GM23338 (cell line): ENCODE measurements around the gene MOCS2. TPM values are rescaled to one million over a fixed set of nuclear protein-coding genes. Genes with fewer than 3 reads are reported as not detected.

ENCODE experiments used
- ATAC-seq: fragments of 200-7000 bp; cut with Tn5 transposase; 3 replicates; pipeline ENCODE4 v1.9.1; 2020
- DNase-seq: peaks from one replicate; pipeline ENCODE4 v3.0.0-alpha.2; 2015; ENCODE audit warnings: low spot score
- H2AFZ ChIP-seq: fragments of 200-600 bp; sonication (generic); 2 replicates; pipeline ENCODE4 v1.8.0; 2016; ENCODE audit warnings: antibody characterized with exemption, mild to moderate bottlenecking, moderate library complexity
- H3F3A ChIP-seq: fragments of 200-600 bp; sonication (generic); replicated peaks from 2 replicates; pipeline ENCODE4 v1.8.0; 2017; ENCODE audit warnings: antibody characterized with exemption, mixed run types, low read depth
- H3K27ac ChIP-seq: fragments of 200-600 bp; sonication (generic); 2 replicates; pipeline ENCODE4 v1.6.1; 2016; ENCODE audit warnings: low read depth
- H3K27me3 ChIP-seq: fragments of 200-600 bp; sonication (generic); 2 replicates; pipeline ENCODE4 v1.8.0; 2016; ENCODE audit warnings: mild to moderate bottlenecking, mixed run types, moderate library complexity; ENCODE audit not compliant: insufficient read depth
- H3K36me3 ChIP-seq: fragments of 200-600 bp; sonication (generic); 2 replicates; pipeline ENCODE4 v1.8.0; 2016; ENCODE audit warnings: mild to moderate bottlenecking; ENCODE audit not compliant: insufficient read depth
- H3K4me1 ChIP-seq: fragments of 200-600 bp; sonication (generic); 2 replicates; pipeline ENCODE4 v1.8.0; 2016; ENCODE audit warnings: mild to moderate bottlenecking, moderate library complexity; ENCODE audit not compliant: insufficient read depth
- H3K4me2 ChIP-seq: fragments of 200-600 bp; sonication (generic); 2 replicates; pipeline ENCODE4 v1.7.1; 2017; ENCODE audit warnings: mixed run types
- H3K4me3 ChIP-seq: fragments of 200-600 bp; sonication (generic); 2 replicates; pipeline ENCODE4 v1.6.1; 2016; ENCODE audit warnings: mixed run types
- H3K79me2 ChIP-seq: fragments of 200-600 bp; sonication (generic); replicated peaks from 2 replicates; pipeline ENCODE4 v1.8.0; 2017; ENCODE audit warnings: mild to moderate bottlenecking; ENCODE audit not compliant: insufficient read depth
- H3K9me2 ChIP-seq: fragments of 200-600 bp; sonication (generic); 2 replicates; pipeline ENCODE4 v1.8.0; 2017; ENCODE audit not compliant: insufficient read depth
- H4K20me1 ChIP-seq: fragments of 200-600 bp; sonication (generic); replicated peaks from 2 replicates; pipeline ENCODE4 v1.8.0; 2017; ENCODE audit warnings: mild to moderate bottlenecking; ENCODE audit not compliant: insufficient read depth
- H3K27ac Mint-ChIP-seq: 2 replicates; pipeline ENCODE4 v1.8.0; 2020; ENCODE audit warnings: inconsistent platforms, mild to moderate bottlenecking, moderate library complexity, mixed read lengths
- H3K27me3 Mint-ChIP-seq: 3 replicates; pipeline ENCODE4 v1.8.0; 2022; ENCODE audit warnings: low read depth, mild to moderate bottlenecking, moderate library complexity, mixed read lengths, inconsistent platforms; ENCODE audit not compliant: insufficient read depth, poor library complexity
- H3K36me3 Mint-ChIP-seq: 3 replicates; pipeline ENCODE4 v1.8.0; 2021; ENCODE audit warnings: low read depth, mild to moderate bottlenecking, inconsistent platforms, moderate library complexity, mixed read lengths
- H3K4me1 Mint-ChIP-seq: 3 replicates; pipeline ENCODE4 v1.8.0; 2020; ENCODE audit warnings: mild to moderate bottlenecking, inconsistent platforms, mixed read lengths
- H3K4me3 Mint-ChIP-seq: 3 replicates; pipeline ENCODE4 v1.8.0; 2021; ENCODE audit warnings: moderate library complexity, mild to moderate bottlenecking, inconsistent platforms, mixed read lengths
- H3K9me3 Mint-ChIP-seq: 3 replicates; pipeline ENCODE4 v1.8.0; 2020; ENCODE audit warnings: moderate library complexity, mild to moderate bottlenecking, inconsistent platforms, mixed read lengths
- CREB1 ChIP-seq: fragments of 250-450 bp; sonication (Bioruptor Pico); IDR thresholded peaks from 2 replicates; pipeline ENCODE4 v1.5.0; 2020; ENCODE audit warnings: low read depth, mild to moderate bottlenecking, moderate library complexity
- EZH2 ChIP-seq: fragments of 200-600 bp; sonication (generic); IDR thresholded peaks from one replicate; pipeline ENCODE4 v1.8.0; 2017; ENCODE audit warnings: antibody characterized with exemption, mild to moderate bottlenecking, low read depth; ENCODE audit not compliant: unreplicated experiment
- EZH2phosphoT487 ChIP-seq: fragments of 200-600 bp; sonication (generic); IDR thresholded peaks from one replicate; pipeline ENCODE4 v1.8.1; 2018; ENCODE audit warnings: antibody characterized with exemption; ENCODE audit not compliant: unreplicated experiment
- JUNB ChIP-seq: IDR thresholded peaks from one replicate; pipeline ENCODE4 v1.6.1; 2016; ENCODE audit warnings: antibody characterized with exemption; ENCODE audit not compliant: unreplicated experiment
- NANOG ChIP-seq: IDR thresholded peaks from 2 replicates; pipeline ENCODE4 v1.6.1; 2016; ENCODE audit warnings: antibody characterized with exemption, borderline replicate concordance
- POLR2AphosphoS5 ChIP-seq: IDR thresholded peaks from 2 replicates; pipeline ENCODE4 v1.6.1; 2016; ENCODE audit warnings: antibody characterized with exemption, low read depth
- ZNF331 ChIP-seq: fragments of 250-450 bp; sonication (Bioruptor Pico); IDR thresholded peaks from 2 replicates; pipeline ENCODE4 v1.5.0; 2020; ENCODE audit warnings: low read depth, mild to moderate bottlenecking, moderate library complexity
- polyA plus RNA-seq: library from polyadenylated mRNA; unstranded; fragments of >200 nt; fragmentation: Nextera tagmentation; extraction: Ambion mirVana; gene quantifications from 2 replicates; pipeline ENCODE4 v1.2.1, GENCODE V29; 2016
- total RNA-seq: library from RNA; depleted of rRNA; stranded (reverse); fragments of >200 nt; shearing (Covaris generic); gene quantifications from 2 replicates; pipeline ENCODE4 v1.2.3, GENCODE V29; 2014
- TF ChIP-seq, protein P1 (sequence below): fragments of 250-450 bp; sonication (Bioruptor Pico); IDR thresholded peaks from 2 replicates; pipeline ENCODE4 v1.5.0; 2020; ENCODE audit warnings: mild to moderate bottlenecking, moderate library complexity
- TF ChIP-seq, protein P2 (sequence below), 2 experiments: fragments of 200-600 bp in 1 of 2; sonication (generic) in 1 of 2; conservative IDR thresholded peaks; 2 replicates each; pipeline versions ENCODE4 v1.5.1 to v1.6.1; 2016 to 2017; ENCODE audit warnings: antibody characterized with exemption in 2 of 2, low read depth in 2 of 2, mild to moderate bottlenecking in 2 of 2, moderate library complexity in 1 of 2

MOCS2 gene
- total and polyA plus RNA-seq, 2 experiments from 2014 or later, result 18.3 to 41.8 TPM

DNA sequence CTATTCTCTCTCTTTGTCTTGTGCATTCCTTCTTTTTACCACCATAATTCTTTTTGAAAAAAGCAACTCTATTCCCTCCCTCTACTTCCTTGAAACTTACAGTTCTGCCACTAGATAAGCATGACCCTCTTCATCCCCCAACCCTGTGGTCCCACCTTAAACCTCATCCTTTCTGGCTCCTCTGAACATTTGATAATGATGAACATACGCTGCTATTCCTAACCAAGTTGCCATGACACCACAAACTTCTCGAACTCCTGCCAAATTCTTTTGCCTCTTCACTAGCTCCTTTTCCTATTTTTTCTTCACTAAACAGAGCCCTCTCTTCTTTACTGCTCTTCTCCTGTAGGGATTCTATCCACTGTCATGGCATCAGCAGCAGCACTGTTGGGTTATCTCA lies 57.1 kb downstream of the MOCS2 start:
- H3K27me3 Mint-ChIP-seq, result peaks cover 2% of the 10 kb centered on the region
- no peak overlapping the region for H3K4me3 ChIP-seq
- H3K4me1 ChIP-seq, result no peaks in the 10 kb centered on the region
- H3K27ac ChIP-seq, result no peak overlapping the region
- no peak overlapping the region for H3K4me3 Mint-ChIP-seq
- no peak for ATAC-seq
- H3K27ac Mint-ChIP-seq, result no peak overlapping the region
- TF ChIP-seq ZNF331 (no peak), EZH2 (no peak), NANOG (no peak)
- TF ChIP-seq, protein P1, sequence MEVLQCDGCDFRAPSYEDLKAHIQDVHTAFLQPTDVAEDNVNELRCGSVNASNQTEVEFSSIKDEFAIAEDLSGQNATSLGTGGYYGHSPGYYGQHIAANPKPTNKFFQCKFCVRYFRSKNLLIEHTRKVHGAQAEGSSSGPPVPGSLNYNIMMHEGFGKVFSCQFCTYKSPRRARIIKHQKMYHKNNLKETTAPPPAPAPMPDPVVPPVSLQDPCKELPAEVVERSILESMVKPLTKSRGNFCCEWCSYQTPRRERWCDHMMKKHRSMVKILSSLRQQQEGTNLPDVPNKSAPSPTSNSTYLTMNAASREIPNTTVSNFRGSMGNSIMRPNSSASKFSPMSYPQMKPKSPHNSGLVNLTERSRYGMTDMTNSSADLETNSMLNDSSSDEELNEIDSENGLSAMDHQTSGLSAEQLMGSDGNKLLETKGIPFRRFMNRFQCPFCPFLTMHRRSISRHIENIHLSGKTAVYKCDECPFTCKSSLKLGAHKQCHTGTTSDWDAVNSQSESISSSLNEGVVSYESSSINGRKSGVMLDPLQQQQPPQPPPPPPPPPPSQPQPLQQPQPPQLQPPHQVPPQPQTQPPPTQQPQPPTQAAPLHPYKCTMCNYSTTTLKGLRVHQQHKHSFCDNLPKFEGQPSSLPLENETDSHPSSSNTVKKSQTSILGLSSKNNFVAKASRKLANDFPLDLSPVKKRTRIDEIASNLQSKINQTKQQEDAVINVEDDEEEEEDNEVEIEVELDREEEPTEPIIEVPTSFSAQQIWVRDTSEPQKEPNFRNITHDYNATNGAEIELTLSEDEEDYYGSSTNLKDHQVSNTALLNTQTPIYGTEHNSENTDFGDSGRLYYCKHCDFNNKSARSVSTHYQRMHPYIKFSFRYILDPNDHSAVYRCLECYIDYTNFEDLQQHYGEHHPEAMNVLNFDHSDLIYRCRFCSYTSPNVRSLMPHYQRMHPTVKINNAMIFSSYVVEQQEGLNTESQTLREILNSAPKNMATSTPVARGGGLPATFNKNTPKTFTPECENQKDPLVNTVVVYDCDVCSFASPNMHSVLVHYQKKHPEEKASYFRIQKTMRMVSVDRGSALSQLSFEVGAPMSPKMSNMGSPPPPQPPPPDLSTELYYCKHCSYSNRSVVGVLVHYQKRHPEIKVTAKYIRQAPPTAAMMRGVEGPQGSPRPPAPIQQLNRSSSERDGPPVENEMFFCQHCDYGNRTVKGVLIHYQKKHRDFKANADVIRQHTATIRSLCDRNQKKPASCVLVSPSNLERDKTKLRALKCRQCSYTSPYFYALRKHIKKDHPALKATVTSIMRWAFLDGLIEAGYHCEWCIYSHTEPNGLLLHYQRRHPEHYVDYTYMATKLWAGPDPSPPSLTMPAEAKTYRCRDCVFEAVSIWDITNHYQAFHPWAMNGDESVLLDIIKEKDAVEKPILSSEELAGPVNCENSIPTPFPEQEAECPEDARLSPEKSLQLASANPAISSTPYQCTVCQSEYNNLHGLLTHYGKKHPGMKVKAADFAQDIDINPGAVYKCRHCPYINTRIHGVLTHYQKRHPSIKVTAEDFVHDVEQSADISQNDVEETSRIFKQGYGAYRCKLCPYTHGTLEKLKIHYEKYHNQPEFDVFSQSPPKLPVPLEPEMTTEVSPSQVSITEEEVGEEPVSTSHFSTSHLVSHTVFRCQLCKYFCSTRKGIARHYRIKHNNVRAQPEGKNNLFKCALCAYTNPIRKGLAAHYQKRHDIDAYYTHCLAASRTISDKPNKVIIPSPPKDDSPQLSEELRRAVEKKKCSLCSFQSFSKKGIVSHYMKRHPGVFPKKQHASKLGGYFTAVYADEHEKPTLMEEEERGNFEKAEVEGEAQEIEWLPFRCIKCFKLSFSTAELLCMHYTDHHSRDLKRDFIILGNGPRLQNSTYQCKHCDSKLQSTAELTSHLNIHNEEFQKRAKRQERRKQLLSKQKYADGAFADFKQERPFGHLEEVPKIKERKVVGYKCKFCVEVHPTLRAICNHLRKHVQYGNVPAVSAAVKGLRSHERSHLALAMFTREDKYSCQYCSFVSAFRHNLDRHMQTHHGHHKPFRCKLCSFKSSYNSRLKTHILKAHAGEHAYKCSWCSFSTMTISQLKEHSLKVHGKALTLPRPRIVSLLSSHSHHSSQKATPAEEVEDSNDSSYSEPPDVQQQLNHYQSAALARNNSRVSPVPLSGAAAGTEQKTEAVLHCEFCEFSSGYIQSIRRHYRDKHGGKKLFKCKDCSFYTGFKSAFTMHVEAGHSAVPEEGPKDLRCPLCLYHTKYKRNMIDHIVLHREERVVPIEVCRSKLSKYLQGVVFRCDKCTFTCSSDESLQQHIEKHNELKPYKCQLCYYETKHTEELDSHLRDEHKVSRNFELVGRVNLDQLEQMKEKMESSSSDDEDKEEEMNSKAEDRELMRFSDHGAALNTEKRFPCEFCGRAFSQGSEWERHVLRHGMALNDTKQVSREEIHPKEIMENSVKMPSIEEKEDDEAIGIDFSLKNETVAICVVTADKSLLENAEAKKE (CRISPR knock-in tag), result no peak
- H3K9me2 ChIP-seq, result no peaks in the 10 kb centered on the region
- no peaks in the 10 kb centered on the region for H3K36me3 ChIP-seq
- no peaks in the 10 kb centered on the region for H3F3A ChIP-seq
- H3K4me1 Mint-ChIP-seq, result no peaks in the 10 kb centered on the region
- DNase-seq, result no peak
- H4K20me1 ChIP-seq, result no peaks in the 10 kb centered on the region
- no peaks in the 10 kb centered on the region for H3K9me3 Mint-ChIP-seq
- no peaks in the 10 kb centered on the region for H3K27me3 ChIP-seq
- no peak overlapping the region for H2AFZ ChIP-seq
- H3K4me2 ChIP-seq, result no peak overlapping the region
- no peaks in the 10 kb centered on the region for H3K36me3 Mint-ChIP-seq
- H3K79me2 ChIP-seq, result no peaks in the 10 kb centered on the region

DNA sequence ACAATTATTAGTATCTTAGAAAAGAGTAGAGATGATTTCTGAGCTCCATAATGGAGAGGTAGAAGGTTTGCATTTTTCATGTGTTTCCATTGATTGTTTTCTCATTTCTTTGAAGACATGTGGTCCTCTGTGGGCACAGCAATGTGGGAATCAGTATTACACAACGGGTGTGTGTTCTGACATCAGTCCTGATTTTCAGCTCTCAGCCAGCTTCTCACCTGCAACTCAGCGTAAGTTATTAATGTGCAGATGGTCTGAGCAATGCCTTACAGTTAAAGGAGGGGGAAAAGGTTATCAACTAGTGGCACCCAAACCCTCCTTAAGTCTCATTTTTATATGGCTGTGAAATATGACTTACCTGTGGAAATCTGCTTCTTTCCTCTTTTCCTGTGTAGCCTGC lies 61.3 kb downstream of the MOCS2 start:
- Histone ChIP-seq H4K20me1 (no peaks in the 10 kb centered on the region), H3F3A (no peaks in the 10 kb centered on the region), H3K4me1 (no peaks in the 10 kb centered on the region), H3K4me3 (no peak overlapping the region), H3K9me2 (no peaks in the 10 kb centered on the region), H3K27ac (no peak overlapping the region), H3K36me3 (no peaks in the 10 kb centered on the region), H3K27me3 (no peaks in the 10 kb centered on the region), H2AFZ (no peak overlapping the region), H3K4me2 (no peak overlapping the region), H3K79me2 (no peaks in the 10 kb centered on the region)
- ATAC-seq (no peak), DNase-seq (no peak)
- Mint-ChIP-seq H3K27me3 (peaks cover 2% of the 10 kb centered on the region), H3K4me1 (no peaks in the 10 kb centered on the region), H3K9me3 (no peaks in the 10 kb centered on the region), H3K27ac (no peak overlapping the region), H3K36me3 (no peaks in the 10 kb centered on the region), H3K4me3 (no peak overlapping the region)
- TF ChIP-seq EZH2phosphoT487 (no peak), JUNB (no peak), CREB1 (no peak), POLR2AphosphoS5 (no peak)
- TF ChIP-seq, protein P2, sequence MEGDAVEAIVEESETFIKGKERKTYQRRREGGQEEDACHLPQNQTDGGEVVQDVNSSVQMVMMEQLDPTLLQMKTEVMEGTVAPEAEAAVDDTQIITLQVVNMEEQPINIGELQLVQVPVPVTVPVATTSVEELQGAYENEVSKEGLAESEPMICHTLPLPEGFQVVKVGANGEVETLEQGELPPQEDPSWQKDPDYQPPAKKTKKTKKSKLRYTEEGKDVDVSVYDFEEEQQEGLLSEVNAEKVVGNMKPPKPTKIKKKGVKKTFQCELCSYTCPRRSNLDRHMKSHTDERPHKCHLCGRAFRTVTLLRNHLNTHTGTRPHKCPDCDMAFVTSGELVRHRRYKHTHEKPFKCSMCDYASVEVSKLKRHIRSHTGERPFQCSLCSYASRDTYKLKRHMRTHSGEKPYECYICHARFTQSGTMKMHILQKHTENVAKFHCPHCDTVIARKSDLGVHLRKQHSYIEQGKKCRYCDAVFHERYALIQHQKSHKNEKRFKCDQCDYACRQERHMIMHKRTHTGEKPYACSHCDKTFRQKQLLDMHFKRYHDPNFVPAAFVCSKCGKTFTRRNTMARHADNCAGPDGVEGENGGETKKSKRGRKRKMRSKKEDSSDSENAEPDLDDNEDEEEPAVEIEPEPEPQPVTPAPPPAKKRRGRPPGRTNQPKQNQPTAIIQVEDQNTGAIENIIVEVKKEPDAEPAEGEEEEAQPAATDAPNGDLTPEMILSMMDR (conservative IDR thresholded peaks at IDR 0.05; ENCODE audit: low read depth in 2 of 2), result no peak
